Esophagus squamous epithelium (tissue), 5 donors: ENCODE data around the gene CNTNAP2. TPM values are rescaled to one million over a fixed set of nuclear protein-coding genes. Genes with fewer than 3 reads are reported as not detected.

ENCODE experiments used
- DNase-seq: peaks from one replicate; lab custom pipeline; 2025; lab: John Stamatoyannopoulos, UW
- H3K27ac ChIP-seq, 4 donors: fragments of 200-600 bp; sonication (generic); one replicate each; pipeline ENCODE4 v1.5.1; 2016 to 2019; ENCODE audit warnings: mild to moderate bottlenecking in 1 of 4
- H3K27me3 ChIP-seq, 4 donors: fragments of 200-600 bp; sonication (generic); 1 replicate in 3 of 4; 2 replicates in 1 of 4; pipeline versions ENCODE4 v1.5.1 to v1.6.0; 2017 to 2021; ENCODE audit warnings: antibody characterized with exemption in 1 of 4
- H3K36me3 ChIP-seq, 3 donors: fragments of 200-600 bp; sonication (generic); one replicate each; pipeline ENCODE4 v1.5.1; 2016 to 2019
- H3K4me1 ChIP-seq, 3 donors: fragments of 200-600 bp; sonication (generic); one replicate each; pipeline ENCODE4 v1.5.1; 2017 to 2019
- H3K4me3 ChIP-seq, 4 donors: fragments of 200-600 bp; sonication (generic); 1 replicate in 3 of 4; 2 replicates in 1 of 4; pipeline ENCODE4 v1.5.1; 2016 to 2019; ENCODE audit warnings: mild to moderate bottlenecking in 2 of 4, moderate library complexity in 1 of 4
- H3K9me3 ChIP-seq, 3 donors: fragments of 200-600 bp; sonication (generic); one replicate each; pipeline ENCODE4 v1.5.1; 2016 to 2019
- POLR2A ChIP-seq, 4 donors: fragments of 450-650 bp; IDR thresholded peaks; one replicate each; pipeline ENCODE4 v1.6.1; 2017; ENCODE audit warnings: antibody characterized with exemption in 4 of 4, mild to moderate bottlenecking in 4 of 4, moderate library complexity in 3 of 4
- WGBS, 2 donors: methylation state at CpG; one replicate each; pipeline ENCODE4 v1.1.5; 2018; 5-methylcytosine and 5-hydroxymethylcytosine counted together
- intact Hi-C: fragments of 100-400 bp; cut with DNase I; formaldehyde crosslinking; loops from one replicate; pipeline ENCODE4 v1.15.0; 2022
- total RNA-seq, 4 donors: library from RNA; depleted of rRNA; stranded (reverse); fragments of >200 nt; gene quantifications; one replicate each; pipeline ENCODE4 v1.1.0, GENCODE V29; 2016
- TF ChIP-seq, protein P1 (sequence below), 6 experiments: fragments of 450-650 bp in 4 of 6; fragments of 200-600 bp in 2 of 6; sonication (generic) in 2 of 6; IDR thresholded peaks; one replicate each; pipeline ENCODE4 v1.5.1; 2016 to 2019; ENCODE audit warnings: antibody characterized with exemption in 6 of 6, mild to moderate bottlenecking in 4 of 6, moderate library complexity in 4 of 6
- donor health status: DM: yes; HTN: yes; CAD: no.

CNTNAP2 gene
- total RNA-seq, 4 donors from 2014 or later = 0.95 to 2.3 (median 1.2) TPM

DNA sequence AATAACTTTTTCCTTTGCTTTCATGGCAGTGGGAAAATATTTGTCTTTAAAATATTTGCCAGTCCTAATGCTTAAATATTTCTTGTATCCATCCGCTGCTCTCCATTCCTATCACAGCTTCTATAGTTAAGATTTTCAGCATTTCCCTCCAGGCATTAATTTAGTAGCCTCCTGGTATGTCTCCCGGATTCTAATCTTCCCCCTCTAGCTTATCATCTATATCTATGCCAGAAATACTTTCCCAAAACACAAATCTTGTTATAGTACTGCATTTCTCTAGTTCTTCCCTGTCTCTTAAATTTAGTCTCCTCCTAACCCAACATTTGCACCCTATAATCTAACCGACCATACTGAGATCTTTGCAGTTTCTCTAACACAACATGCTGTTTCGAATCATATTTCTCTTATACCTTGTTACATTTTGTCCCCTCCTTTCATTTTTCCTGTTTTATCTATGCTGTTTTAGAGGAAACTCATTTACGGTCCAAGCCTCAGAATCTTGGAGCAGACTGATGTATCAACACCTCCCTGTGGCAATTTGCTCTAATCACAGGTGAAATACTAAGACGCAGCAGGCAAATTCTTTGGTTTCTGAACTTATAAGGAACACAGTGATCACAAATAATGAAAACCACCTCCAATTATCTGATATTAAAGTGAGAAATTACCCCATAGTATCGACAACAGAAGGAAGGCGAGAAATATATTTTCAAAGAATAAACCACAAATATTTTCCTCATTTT lies 10.3 kb downstream of the CNTNAP2 start:
- no peaks in the 10 kb centered on the region for H3K27me3 ChIP-seq
- intact Hi-C loops = no loop called here
- no peaks in the 10 kb centered on the region for H3K36me3 ChIP-seq
- TF ChIP-seq, protein P1, sequence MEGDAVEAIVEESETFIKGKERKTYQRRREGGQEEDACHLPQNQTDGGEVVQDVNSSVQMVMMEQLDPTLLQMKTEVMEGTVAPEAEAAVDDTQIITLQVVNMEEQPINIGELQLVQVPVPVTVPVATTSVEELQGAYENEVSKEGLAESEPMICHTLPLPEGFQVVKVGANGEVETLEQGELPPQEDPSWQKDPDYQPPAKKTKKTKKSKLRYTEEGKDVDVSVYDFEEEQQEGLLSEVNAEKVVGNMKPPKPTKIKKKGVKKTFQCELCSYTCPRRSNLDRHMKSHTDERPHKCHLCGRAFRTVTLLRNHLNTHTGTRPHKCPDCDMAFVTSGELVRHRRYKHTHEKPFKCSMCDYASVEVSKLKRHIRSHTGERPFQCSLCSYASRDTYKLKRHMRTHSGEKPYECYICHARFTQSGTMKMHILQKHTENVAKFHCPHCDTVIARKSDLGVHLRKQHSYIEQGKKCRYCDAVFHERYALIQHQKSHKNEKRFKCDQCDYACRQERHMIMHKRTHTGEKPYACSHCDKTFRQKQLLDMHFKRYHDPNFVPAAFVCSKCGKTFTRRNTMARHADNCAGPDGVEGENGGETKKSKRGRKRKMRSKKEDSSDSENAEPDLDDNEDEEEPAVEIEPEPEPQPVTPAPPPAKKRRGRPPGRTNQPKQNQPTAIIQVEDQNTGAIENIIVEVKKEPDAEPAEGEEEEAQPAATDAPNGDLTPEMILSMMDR (IDR thresholded peaks at IDR 0.05) = no peak
- TF ChIP-seq POLR2A (IDR thresholded peaks at IDR 0.05) = no peak
- H3K27ac ChIP-seq = no peak overlapping the region
- H3K4me1 ChIP-seq = no peaks in the 10 kb centered on the region
- DNase-seq = no peak
- no peaks in the 10 kb centered on the region for H3K9me3 ChIP-seq
- WGBS, 2 donors = 67 to 69% methylated on average over 8 of the region's 8 CpGs
- H3K4me3 ChIP-seq = no peak overlapping the region

DNA sequence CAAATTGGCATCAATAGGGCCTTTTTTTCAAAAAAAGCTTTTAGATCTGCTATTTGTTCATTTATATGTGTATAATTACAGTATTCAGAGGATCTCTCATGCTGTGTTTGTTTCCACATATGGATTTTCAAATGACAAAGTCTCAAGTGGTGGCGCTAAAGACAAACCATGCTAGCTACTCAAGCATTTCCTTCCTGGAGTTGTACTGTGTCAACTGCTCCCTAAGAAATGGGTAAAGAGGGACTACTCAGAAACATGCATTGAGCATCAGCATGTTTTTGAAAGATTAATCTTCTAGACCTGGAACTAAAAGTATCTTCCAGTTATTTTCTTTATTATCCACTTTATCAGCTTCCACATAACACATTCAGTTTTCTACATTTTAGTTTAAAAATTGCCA lies 12.7 kb downstream of the CNTNAP2 start:
- 19 to 43% methylated on average over 1 of the region's 1 CpG for WGBS, 2 donors
- Histone ChIP-seq H3K27me3 (no peaks in the 10 kb centered on the region), H3K4me1 (no peaks in the 10 kb centered on the region), H3K36me3 (no peaks in the 10 kb centered on the region), H3K27ac (no peak overlapping the region), H3K4me3 (no peak overlapping the region), H3K9me3 (no peaks in the 10 kb centered on the region)
- no peak for DNase-seq
- intact Hi-C loops = no loop called here
- TF ChIP-seq, protein P1 (IDR thresholded peaks at IDR 0.05) = no peak
- TF ChIP-seq POLR2A (IDR thresholded peaks at IDR 0.05) = no peak

DNA sequence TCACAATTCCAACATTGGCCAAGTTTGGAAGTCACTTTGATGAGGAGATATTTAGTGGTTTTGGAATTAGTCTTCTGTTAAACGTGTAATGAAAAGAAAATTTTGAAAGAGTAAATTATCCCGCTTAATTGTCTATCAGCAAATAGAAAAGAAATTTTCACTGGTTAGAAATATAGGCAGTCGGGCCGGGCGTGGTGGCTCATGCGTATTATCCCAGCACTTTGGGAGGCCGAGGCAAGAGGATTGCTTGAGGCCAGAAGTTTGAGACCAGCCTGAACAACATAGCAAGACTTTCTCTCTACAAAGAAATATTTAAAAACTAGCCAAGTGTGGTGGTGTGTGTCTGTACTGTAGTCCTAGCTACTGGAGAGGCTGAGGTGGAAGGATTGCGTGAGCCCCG lies 13.4 kb downstream of the CNTNAP2 start:
- TF ChIP-seq POLR2A (IDR thresholded peaks at IDR 0.05) = no peak
- TF ChIP-seq, protein P1 (IDR thresholded peaks at IDR 0.05) = no peak
- Histone ChIP-seq H3K27ac (no peak overlapping the region), H3K4me3 (no peak overlapping the region), H3K4me1 (no peaks in the 10 kb centered on the region), H3K27me3 (no peaks in the 10 kb centered on the region), H3K9me3 (no peaks in the 10 kb centered on the region), H3K36me3 (no peaks in the 10 kb centered on the region)
- intact Hi-C loops = no loop called here
- 85 to 94% methylated on average over 9 of the region's 9 CpGs for WGBS, 2 donors
- no peak for DNase-seq

DNA sequence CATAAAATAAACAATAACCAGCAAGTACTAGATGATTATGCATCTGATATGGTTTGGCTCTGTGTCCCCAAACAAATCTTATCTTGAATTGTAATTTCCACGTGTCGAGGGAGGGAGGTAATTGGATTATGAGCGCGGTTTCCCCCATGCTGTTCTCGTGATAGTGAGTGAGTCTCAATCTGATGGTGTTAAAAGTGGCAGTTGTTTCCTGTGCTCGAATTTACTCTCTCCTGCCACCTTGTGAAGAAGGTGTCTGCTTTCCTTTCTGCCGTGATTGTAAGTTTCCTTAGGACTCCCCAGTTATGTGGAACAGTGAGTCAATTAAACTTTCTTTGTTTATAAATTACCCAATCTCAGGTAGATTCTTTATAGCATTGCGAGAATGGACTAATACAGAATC lies 15.1 kb downstream of the CNTNAP2 start:
- no peak for DNase-seq
- Histone ChIP-seq H3K36me3 (no peaks in the 10 kb centered on the region), H3K4me3 (no peak overlapping the region), H3K4me1 (no peaks in the 10 kb centered on the region), H3K27ac (no peak overlapping the region), H3K9me3 (no peaks in the 10 kb centered on the region), H3K27me3 (no peaks in the 10 kb centered on the region)
- intact Hi-C loops = no loop called here
- no peak for TF ChIP-seq POLR2A (IDR thresholded peaks at IDR 0.05)
- TF ChIP-seq, protein P1 (IDR thresholded peaks at IDR 0.05) = no peak
- WGBS, 2 donors = 66 to 77% methylated on average over 8 of the region's 8 CpGs

DNA sequence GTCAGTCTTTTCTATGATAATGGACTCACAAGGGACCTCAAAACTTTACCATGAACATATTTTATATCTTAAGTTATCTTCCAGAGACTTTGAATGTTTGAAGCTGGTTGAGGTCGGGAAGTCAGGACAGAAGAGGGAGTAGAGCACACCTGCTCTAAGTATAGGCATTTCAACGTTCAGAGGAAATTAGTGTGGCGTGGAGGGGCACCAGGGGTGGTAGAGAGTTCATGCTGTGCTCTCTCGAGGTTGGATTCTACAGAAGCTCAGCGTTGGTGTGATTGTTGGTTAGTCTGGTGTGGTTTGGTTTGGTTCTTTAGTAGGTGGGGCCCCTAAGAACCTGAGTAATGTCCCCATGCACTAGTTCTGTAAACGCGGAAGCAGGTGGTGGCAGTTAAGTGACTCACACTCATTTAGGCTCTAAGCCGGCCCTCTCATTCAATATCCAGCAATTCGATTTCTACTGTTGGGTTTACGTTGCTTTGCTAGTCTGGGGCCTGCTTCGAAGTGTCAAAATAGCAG lies 19.8 kb downstream of the CNTNAP2 start:
- Histone ChIP-seq H3K4me1 (no peaks in the 10 kb centered on the region), H3K4me3 (no peak overlapping the region), H3K36me3 (no peaks in the 10 kb centered on the region), H3K27ac (no peak overlapping the region), H3K9me3 (no peaks in the 10 kb centered on the region), H3K27me3 (no peaks in the 10 kb centered on the region)
- DNase-seq = no peak
- WGBS, 2 donors = 50 to 62% methylated on average over 10 to 11 of the region's 11 CpGs
- TF ChIP-seq, protein P1 (IDR thresholded peaks at IDR 0.05) = no peak
- no peak for TF ChIP-seq POLR2A (IDR thresholded peaks at IDR 0.05)
- intact Hi-C loops = no loop called here
